ENCODE results near the gene CSPG4.
"Not testable (repeated sequence)": the region's sequence is repeated elsewhere in the genome, so short reads cannot be mapped to it uniquely, and the experiment has no call there.

Gene CSPG4

DNA sequence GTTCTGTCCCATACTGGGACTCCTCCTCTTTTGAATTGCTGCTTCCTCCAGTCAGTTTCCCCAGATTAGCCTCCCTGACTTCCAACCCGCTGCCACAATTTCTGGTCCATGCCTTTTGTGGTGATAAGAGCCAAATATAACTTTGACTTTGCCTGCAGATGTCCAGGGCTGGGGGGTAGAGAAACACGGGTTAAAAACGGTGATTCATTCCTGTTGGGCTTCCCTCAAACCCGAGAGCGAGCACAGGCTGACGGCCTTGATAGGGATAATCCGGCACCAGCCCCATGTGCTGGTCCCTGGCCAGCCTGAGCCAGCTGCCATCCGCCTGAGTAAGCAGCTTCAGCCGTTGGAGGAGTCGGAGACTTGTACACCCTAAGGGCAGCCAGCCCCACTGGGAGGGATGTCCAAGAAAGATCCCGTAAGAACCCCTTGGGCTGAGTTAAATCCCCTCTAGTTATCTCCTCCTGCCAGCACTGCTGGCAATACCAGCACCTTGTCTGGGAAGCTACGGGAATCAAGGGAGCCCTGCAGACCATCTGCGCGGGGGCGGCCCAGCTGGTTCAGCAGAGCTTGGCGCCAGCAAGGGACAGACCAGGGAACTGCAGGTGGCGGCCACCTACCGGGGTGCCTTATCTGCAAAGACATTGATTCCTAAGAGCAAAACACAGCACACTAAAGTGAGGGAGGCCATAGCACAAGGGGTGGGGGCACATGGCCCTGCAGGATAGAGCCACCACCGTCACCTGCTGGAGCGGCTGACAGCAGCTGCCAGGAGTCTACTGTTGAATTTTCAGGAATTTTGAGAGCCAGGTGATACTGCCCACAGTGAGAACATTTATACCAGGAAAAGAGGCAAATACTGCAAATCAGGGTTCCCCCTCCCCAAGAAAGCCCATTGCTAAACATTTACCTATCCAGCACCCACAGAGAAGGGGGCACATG lies 18.1 kb downstream of the CSPG4 start:
- POLR2A ChIA-PET, result no interaction called here
- DNase-seq (ENCODE audit: extremely low spot score), result peak; percentile 54

DNA sequence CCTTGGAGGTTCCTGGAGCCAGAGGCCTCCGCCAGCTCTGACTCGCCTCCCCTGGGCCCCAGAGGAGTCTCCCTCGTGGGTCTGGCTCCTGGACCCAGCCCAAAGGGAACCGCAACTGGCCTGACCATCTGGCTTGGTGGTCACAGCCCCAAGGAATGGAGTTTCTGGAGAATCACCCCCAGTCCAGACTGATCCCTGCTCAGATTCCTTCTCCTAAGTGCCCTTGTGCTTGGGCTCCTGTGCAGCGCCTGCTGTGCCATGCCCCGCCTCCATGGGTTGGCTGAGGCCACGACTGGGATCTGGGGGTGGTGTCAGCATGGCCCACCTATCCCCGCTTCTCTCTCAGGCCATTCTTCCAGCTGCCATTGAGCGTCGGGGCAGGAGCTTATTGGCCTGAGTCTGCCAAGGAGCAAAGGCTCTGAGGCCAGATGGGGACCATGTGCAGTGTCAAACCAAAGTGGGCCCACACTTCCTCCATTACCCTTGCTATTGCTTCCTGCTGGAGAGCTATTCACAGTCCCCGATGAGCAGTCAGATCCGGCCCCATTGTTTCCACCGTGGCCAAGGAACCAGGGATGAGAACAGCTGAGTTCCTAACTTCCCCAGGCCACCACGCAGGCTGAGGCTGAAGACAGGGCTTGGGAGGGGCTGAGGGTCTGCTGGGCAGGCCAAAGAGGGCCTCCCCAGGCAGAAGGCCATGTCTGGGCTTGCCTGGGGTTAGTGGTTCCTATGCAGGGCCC lies 19.0 kb downstream of the CSPG4 start:
- TF ChIP-seq, protein P1, sequence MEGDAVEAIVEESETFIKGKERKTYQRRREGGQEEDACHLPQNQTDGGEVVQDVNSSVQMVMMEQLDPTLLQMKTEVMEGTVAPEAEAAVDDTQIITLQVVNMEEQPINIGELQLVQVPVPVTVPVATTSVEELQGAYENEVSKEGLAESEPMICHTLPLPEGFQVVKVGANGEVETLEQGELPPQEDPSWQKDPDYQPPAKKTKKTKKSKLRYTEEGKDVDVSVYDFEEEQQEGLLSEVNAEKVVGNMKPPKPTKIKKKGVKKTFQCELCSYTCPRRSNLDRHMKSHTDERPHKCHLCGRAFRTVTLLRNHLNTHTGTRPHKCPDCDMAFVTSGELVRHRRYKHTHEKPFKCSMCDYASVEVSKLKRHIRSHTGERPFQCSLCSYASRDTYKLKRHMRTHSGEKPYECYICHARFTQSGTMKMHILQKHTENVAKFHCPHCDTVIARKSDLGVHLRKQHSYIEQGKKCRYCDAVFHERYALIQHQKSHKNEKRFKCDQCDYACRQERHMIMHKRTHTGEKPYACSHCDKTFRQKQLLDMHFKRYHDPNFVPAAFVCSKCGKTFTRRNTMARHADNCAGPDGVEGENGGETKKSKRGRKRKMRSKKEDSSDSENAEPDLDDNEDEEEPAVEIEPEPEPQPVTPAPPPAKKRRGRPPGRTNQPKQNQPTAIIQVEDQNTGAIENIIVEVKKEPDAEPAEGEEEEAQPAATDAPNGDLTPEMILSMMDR (IDR thresholded peaks at IDR 0.05; ENCODE audit: control extremely low read depth, extremely low read depth, low read depth, missing control alignments), result no peak
- POLR2A ChIA-PET, result no interaction called here
- CTCF ChIA-PET, result interaction anchor here (0.9 to 1.8 kb wide), 7 partner anchors 8 to 326 kb away, joined by 3 to 14 read pairs (median 5); a partner anchor contains a TSS
- peak; percentile 24 for DNase-seq (ENCODE audit: extremely low spot score)

More for the DNA sequence above, 18.1 kb downstream of the CSPG4 start:
- TF ChIP-seq, protein P1 (IDR thresholded peaks at IDR 0.05; ENCODE audit: control extremely low read depth, extremely low read depth, low read depth, missing control alignments), result peak; percentile 0
- CTCF ChIA-PET, result interaction anchor here (0.5 to 1.8 kb wide), 8 partner anchors 8 to 327 kb away, joined by 3 to 14 read pairs (median 5); a partner anchor contains a TSS

DNA sequence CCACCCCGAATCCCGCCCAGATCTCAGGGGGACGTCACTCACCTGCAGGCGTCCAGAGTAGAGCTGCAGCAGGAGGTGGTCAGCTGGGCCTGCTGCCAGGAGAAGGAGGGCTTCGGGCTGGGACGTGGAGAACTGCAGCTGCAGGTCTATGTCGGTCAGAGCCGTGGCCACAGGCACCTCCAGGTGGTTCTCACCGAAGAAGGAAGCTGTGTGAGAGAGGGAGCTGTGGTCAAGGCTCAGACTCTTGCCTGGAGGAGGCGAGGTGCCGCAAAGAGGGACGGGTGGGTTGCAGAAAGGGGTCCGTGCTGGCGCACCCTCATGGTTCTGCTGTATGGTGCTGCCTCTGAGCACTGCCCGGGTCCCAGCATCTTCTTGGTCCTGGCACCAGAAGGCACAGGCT lies 19.6 kb downstream of the CSPG4 start:
- DNase-seq (ENCODE audit: extremely low spot score); POLR2A ChIA-PET: not testable (repeated sequence)
- CTCF ChIA-PET, result interaction anchor here (0.9 to 1.8 kb wide), 3 partner anchors 10 to 326 kb away, joined by 3 to 7 read pairs (median 3); no protein-coding TSS in a partner anchor

DNA sequence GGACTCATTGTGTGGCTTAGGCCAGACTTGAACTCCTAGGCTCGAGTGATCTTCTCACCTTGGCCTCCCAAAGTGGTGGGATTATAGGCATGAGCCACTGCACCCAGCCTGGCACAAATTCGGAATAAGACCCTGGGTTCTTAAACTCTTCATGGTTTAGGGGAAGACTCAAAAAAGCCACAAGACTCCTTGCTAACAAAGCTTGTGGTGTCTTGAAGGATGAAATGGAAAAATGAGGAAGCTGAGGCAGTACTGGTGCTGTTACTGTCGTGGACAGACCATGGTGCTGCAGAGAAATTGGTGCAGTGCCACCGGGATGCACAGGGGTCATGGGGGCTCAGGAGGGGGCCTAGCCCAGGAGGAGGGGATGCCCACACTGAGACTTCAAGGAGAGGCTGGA lies 20.3 kb downstream of the CSPG4 start:
- DNase-seq (ENCODE audit: extremely low spot score); POLR2A ChIA-PET; CTCF ChIA-PET: not testable (repeated sequence)

DNA sequence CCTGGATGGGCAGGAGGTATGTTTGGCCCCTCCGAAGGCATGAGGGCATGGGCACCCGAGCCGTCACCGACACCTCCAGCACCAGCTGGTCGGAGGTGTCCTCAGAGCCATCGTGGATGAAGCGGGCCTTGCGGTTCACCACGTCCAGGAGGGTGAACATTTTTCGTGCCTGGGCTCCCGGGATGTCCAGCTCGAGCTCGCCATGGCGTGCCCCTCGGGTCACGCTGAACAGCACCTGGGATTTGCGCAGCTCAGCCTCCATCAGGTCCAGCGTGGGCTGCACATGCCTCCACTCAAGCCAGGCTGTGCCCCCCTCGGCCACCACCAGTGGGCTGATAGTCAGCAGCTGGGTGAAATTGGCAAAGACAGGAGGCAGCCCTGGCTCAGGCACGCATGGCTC lies 23.2 kb downstream of the CSPG4 start:
- CTCF ChIA-PET, result not testable (repeated sequence)

DNA sequence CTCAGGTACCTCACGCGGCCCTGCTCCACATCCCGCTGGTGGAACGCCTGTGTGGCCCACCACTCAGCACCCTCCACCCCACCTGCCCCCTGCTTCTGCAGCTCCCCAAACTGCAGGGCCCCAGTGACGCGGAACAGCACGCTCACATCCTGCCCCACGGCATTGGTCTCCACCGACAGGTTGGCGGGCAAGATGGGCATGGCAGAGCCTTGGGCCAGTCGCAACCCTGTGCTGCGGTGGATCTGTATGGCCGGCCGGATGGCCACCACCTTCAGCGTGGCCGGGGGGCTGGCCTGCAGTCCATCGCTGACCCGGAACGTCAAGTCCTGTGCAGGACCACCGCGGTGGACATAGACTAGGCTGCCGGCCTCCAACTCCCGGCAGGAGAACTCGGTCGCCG lies 23.8 kb downstream of the CSPG4 start:
- CTCF ChIA-PET, result interaction anchor here (3.7 kb wide), 1 partner anchor 112 kb away, joined by 44 read pairs; no protein-coding TSS in a partner anchor
- no peak for DNase-seq (ENCODE audit: extremely low spot score)
- POLR2A ChIA-PET, result no interaction called here
- TF ChIP-seq, protein P1 (IDR thresholded peaks at IDR 0.05; ENCODE audit: control extremely low read depth, extremely low read depth, low read depth, missing control alignments), result no peak

More for the DNA sequence above, 23.2 kb downstream of the CSPG4 start:
- POLR2A ChIA-PET; DNase-seq (ENCODE audit: extremely low spot score): not testable (repeated sequence)

DNA sequence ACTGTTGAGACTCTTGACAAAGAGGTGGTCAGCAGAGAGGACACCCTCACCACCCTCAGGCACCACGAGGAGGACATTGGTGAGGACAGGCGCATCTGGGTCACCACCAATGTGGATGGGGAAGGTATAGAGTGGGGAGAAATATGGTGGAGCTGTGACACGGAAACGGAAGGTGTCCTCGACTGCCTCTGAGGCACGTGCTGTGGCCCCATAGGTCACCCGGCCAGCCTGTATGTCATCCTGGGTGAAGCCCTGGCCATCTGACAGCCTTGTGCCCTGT lies 24.4 kb downstream of the CSPG4 start:
- TF ChIP-seq, protein P1 (IDR thresholded peaks at IDR 0.05; ENCODE audit: control extremely low read depth, extremely low read depth, low read depth, missing control alignments), result no peak
- ChIA-PET CTCF (interaction anchor here (3.7 kb wide), 1 partner anchor 113 kb away, joined by 44 read pairs; no protein-coding TSS in a partner anchor), POLR2A (no interaction called here)
- no peak for DNase-seq (ENCODE audit: extremely low spot score)
